B cell (primary cell): ENCODE data around the gene OSM.

ENCODE experiments used
- CTCF ChIP-seq: fragments of 200-600 bp; IDR thresholded peaks from one replicate; pipeline ENCODE4 v1.8.0; 2022; ENCODE audit warnings: antibody characterized with exemption, mild to moderate bottlenecking
- EZH2 ChIP-seq: IDR thresholded peaks from 2 replicates; pipeline ENCODE4 v1.6.1; 2012; ENCODE audit warnings: borderline replicate concordance, low read depth, mild to moderate bottlenecking, moderate library complexity, low read length; ENCODE audit not compliant: insufficient read depth, poor library complexity, severe bottlenecking

- TF ChIP-seq EZH2: no peak
- TF ChIP-seq CTCF: no peak
Measured at GRCh38 chr22:30253205-30253852, 13.3 kb downstream of the OSM start.
